Activated CD8-positive, alpha-beta T cell treated with anti-CD3 and anti-CD28 coated beads for 36 hours (primary cell): ENCODE results near the gene DENND10. TPM values are rescaled to one million over a fixed set of nuclear protein-coding genes. Genes with fewer than 3 reads are reported as not detected.
"Not testable (repeated sequence)": the region's sequence is repeated elsewhere in the genome, so short reads cannot be mapped to it uniquely, and the experiment has no call there.

Experiments
- ATAC-seq: fragments of 200-7000 bp; cut with Tn5 transposase; one replicate; pipeline ENCODE4 v1.10.0; 2021; ENCODE audit warnings: mild to moderate bottlenecking, moderate library complexity
- CTCF ChIA-PET: fragments of 350-600 bp; sonication (Branson Sonifier 250); formaldehyde crosslinking; loops from one replicate; lab custom pipeline; 2021; ENCODE audit warnings: antibody characterized with exemption; lab: Charles Lee
- POLR2A ChIA-PET: fragments of 350-600 bp; sonication (Branson Sonifier 250); formaldehyde crosslinking; loops from one replicate; lab custom pipeline; 2021; ENCODE audit warnings: antibody characterized with exemption; lab: Charles Lee
- DNase-seq: peaks from one replicate; pipeline ENCODE4 v3.0.0-alpha.2; 2020
- H3K27ac Mint-ChIP-seq: one replicate; pipeline ENCODE4 v1.8.0; 2021; ENCODE audit warnings: mild to moderate bottlenecking, mixed read lengths
- H3K27me3 Mint-ChIP-seq: one replicate; pipeline ENCODE4 v1.8.0; 2021; ENCODE audit warnings: mixed read lengths
- H3K36me3 Mint-ChIP-seq: one replicate; pipeline ENCODE4 v1.8.0; 2021; ENCODE audit warnings: low read depth, mixed read lengths
- H3K4me1 Mint-ChIP-seq: one replicate; pipeline ENCODE4 v1.8.0; 2021; ENCODE audit warnings: low read depth, mixed read lengths
- H3K4me3 Mint-ChIP-seq: one replicate; pipeline ENCODE4 v1.8.0; 2021; ENCODE audit warnings: mild to moderate bottlenecking, moderate library complexity, mixed read lengths
- H3K9me3 Mint-ChIP-seq: one replicate; pipeline ENCODE4 v1.8.0; 2021; ENCODE audit warnings: mixed read lengths
- CTCF ChIP-seq: fragments of 200-600 bp; IDR thresholded peaks from one replicate; pipeline ENCODE4 v1.8.0; 2022; ENCODE audit warnings: antibody characterized with exemption, mild to moderate bottlenecking
- intact Hi-C: fragments of 100-400 bp; cut with micrococcal nuclease; formaldehyde crosslinking; loops from one replicate; pipeline ENCODE4 v1.10.0; 2022
- total RNA-seq, 2 experiments: library from RNA; stranded (reverse); gene quantifications; one replicate each; pipeline ENCODE4 v1.2.3, GENCODE V29; 2021

The DENND10 gene
- total RNA-seq, 2 experiments from 2014 or later, result 16.9 to 18.6 TPM

- ATAC-seq, result no peak
- CTCF ChIA-PET, result interaction anchor here (0.7 kb wide), 1 partner anchor 24 kb away, joined by 3 read pairs; no protein-coding TSS in a partner anchor
- peaks cover 40% of the 10 kb centered on the region for H3K4me1 Mint-ChIP-seq
- intact Hi-C loops, result no loop called here
- POLR2A ChIA-PET, result interaction anchor here (0.6 kb wide), 2 partner anchors 9 to 302 kb away, joined by 3 read pairs; no protein-coding TSS in a partner anchor
- no peak overlapping the region for H3K27ac Mint-ChIP-seq
- DNase-seq, result no peak
- no peak overlapping the region for H3K4me3 Mint-ChIP-seq
- no peaks in the 10 kb centered on the region for H3K27me3 Mint-ChIP-seq
- no peaks in the 10 kb centered on the region for H3K9me3 Mint-ChIP-seq
- H3K36me3 Mint-ChIP-seq, result peaks cover 47% of the 10 kb centered on the region
- TF ChIP-seq CTCF, result no peak
These were observed 32.2 kb downstream of the DENND10 start for GRCh38 chr10:119136084-119136483.

- H3K9me3 Mint-ChIP-seq, H3K27me3 Mint-ChIP-seq, intact Hi-C loops, ATAC-seq, DNase-seq, H3K27ac Mint-ChIP-seq, H3K4me3 Mint-ChIP-seq: not testable (repeated sequence)
- Mint-ChIP-seq H3K36me3 (peaks cover 38% of the 10 kb centered on the region), H3K4me1 (peaks cover 25% of the 10 kb centered on the region)
- CTCF ChIA-PET, result interaction anchor here (0.6 kb wide), 1 partner anchor 60 kb away, joined by 3 read pairs; no protein-coding TSS in a partner anchor
- POLR2A ChIA-PET, result interaction anchor here (0.7 to 1.1 kb wide), 3 partner anchors 10 to 28 kb away, joined by 3 read pairs; partner anchors contain the start of gene SFXN4
These were observed 34.0 kb downstream of the DENND10 start for GRCh38 chr10:119137878-119138277.

- CTCF ChIA-PET, result interaction anchor here (0.6 kb wide), 1 partner anchor 59 kb away, joined by 3 read pairs; no protein-coding TSS in a partner anchor
- peak; percentile 1 for TF ChIP-seq CTCF
- DNase-seq (no peak), ATAC-seq (no peak)
- Mint-ChIP-seq H3K27me3 (no peaks in the 10 kb centered on the region), H3K4me3 (no peak overlapping the region), H3K27ac (peak overlapping the region; percentile 66), H3K9me3 (no peaks in the 10 kb centered on the region), H3K36me3 (peaks cover 35% of the 10 kb centered on the region), H3K4me1 (peaks cover 19% of the 10 kb centered on the region)
- intact Hi-C loops, result no loop called here
- POLR2A ChIA-PET, result interaction anchor here (0.7 to 1.3 kb wide), 5 partner anchors 10 to 58 kb away, joined by 3 read pairs; partner anchors contain the start of genes EIF3A and SFXN4
These were observed 34.7 kb downstream of the DENND10 start for GRCh38 chr10:119138346-119139306.

GRCh38 chr10:119139464-119140067 lies 35.7 kb downstream of the DENND10 start:
- ATAC-seq, result peak; percentile 84
- Mint-ChIP-seq H3K4me3 (no peak overlapping the region), H3K9me3 (no peaks in the 10 kb centered on the region), H3K27me3 (no peaks in the 10 kb centered on the region), H3K27ac (peak overlapping the region; percentile 66), H3K4me1 (peaks cover 13% of the 10 kb centered on the region), H3K36me3 (peaks cover 32% of the 10 kb centered on the region)
- peak; percentile 63 for DNase-seq
- CTCF ChIA-PET, result interaction anchor here (0.9 to 1.2 kb wide), 4 partner anchors 13 to 340 kb away, joined by 3 to 6 read pairs (median 3); no protein-coding TSS in a partner anchor
- POLR2A ChIA-PET, result interaction anchor here (1.3 to 1.9 kb wide), 3 partner anchors 9 to 59 kb away, joined by 3 to 6 read pairs (median 3); partner anchors contain the start of gene EIF3A
- intact Hi-C loops, result no loop called here
- peak; percentile 41 for TF ChIP-seq CTCF

GRCh38 chr10:119140603-119141245 lies 36.8 kb downstream of the DENND10 start:
- TF ChIP-seq CTCF, result no peak
- H3K4me3 Mint-ChIP-seq, result no peak overlapping the region
- ChIA-PET POLR2A (interaction anchor here (1.6 to 1.9 kb wide), 2 partner anchors 8 to 66 kb away, joined by 3 to 6 read pairs; no protein-coding TSS in a partner anchor), CTCF (interaction anchor here (0.9 to 1.0 kb wide), 2 partner anchors 20 to 338 kb away, joined by 3 read pairs; no protein-coding TSS in a partner anchor)
- no peak for DNase-seq
- no peaks in the 10 kb centered on the region for H3K27me3 Mint-ChIP-seq
- intact Hi-C loops, result no loop called here
- peaks cover 30% of the 10 kb centered on the region for H3K36me3 Mint-ChIP-seq
- peaks cover 8% of the 10 kb centered on the region for H3K4me1 Mint-ChIP-seq
- no peak overlapping the region for H3K27ac Mint-ChIP-seq
- H3K9me3 Mint-ChIP-seq, result no peaks in the 10 kb centered on the region
- ATAC-seq, result no peak
